Progenitor cell of endocrine pancreas (in vitro differentiated cells): ENCODE data around the gene MREG. TPM values are rescaled to one million over a fixed set of nuclear protein-coding genes. Genes with fewer than 3 reads are reported as not detected.
A peak's percentile ranks its signal among the peaks of the same experiment; 100 is the strongest.
"Not testable (repeated sequence)": the region's sequence is repeated elsewhere in the genome, so short reads cannot be mapped to it uniquely, and the experiment has no call there.

Source experiments
- DNase-seq: peaks from one replicate; pipeline ENCODE4 v3.0.0; 2021; ENCODE audit warnings: low spot score; ENCODE audit not compliant: unreplicated experiment
- H3K27ac Mint-ChIP-seq: 2 replicates; pipeline ENCODE4 v1.8.0; 2021; ENCODE audit warnings: mild to moderate bottlenecking, moderate library complexity, mixed read lengths
- H3K27me3 Mint-ChIP-seq: 2 replicates; pipeline ENCODE4 v1.8.0; 2021; ENCODE audit warnings: mixed read lengths
- H3K36me3 Mint-ChIP-seq: 2 replicates; pipeline ENCODE4 v1.8.0; 2022; ENCODE audit warnings: mixed read lengths; ENCODE audit not compliant: insufficient read depth
- H3K4me1 Mint-ChIP-seq: 2 replicates; pipeline ENCODE4 v1.8.0; 2021; ENCODE audit warnings: low read depth, mixed read lengths
- H3K4me3 Mint-ChIP-seq: 2 replicates; pipeline ENCODE4 v1.8.0; 2021; ENCODE audit warnings: low read depth, mild to moderate bottlenecking, moderate library complexity, mixed read lengths
- H3K9me3 Mint-ChIP-seq: 2 replicates; pipeline ENCODE4 v1.8.0; 2021; ENCODE audit warnings: low read depth, mixed read lengths
- CTCF ChIP-seq: fragments of 200-600 bp; sonication (generic); IDR thresholded peaks from one replicate; pipeline ENCODE4 v1.5.0; 2021; ENCODE audit warnings: antibody characterized with exemption, mild to moderate bottlenecking; ENCODE audit not compliant: unreplicated experiment
- total RNA-seq: library from RNA; stranded (reverse); gene quantifications from 2 replicates; pipeline ENCODE4 v1.2.1, GENCODE V29; 2021

MREG gene
- total RNA-seq, 1 donor from 2014 or later = 26.8 TPM

GRCh38 chr2:215931256-215931903 is 82.0 kb downstream of the MREG start:
- H3K27me3 Mint-ChIP-seq = no peaks in the 10 kb centered on the region
- peak; percentile 40 for DNase-seq
- no peak overlapping the region for H3K27ac Mint-ChIP-seq
- peaks cover 12% of the 10 kb centered on the region for H3K9me3 Mint-ChIP-seq
- no peak overlapping the region for H3K4me3 Mint-ChIP-seq
- peaks cover 28% of the 10 kb centered on the region for H3K4me1 Mint-ChIP-seq
- peaks cover 3% of the 10 kb centered on the region for H3K36me3 Mint-ChIP-seq
- peak; percentile 95 for TF ChIP-seq CTCF

- Mint-ChIP-seq H3K9me3 (peaks cover 12% of the 10 kb centered on the region), H3K4me1 (peaks cover 29% of the 10 kb centered on the region), H3K4me3 (no peak overlapping the region), H3K27ac (peak overlapping the region; percentile 76), H3K36me3 (peaks cover 3% of the 10 kb centered on the region), H3K27me3 (no peaks in the 10 kb centered on the region)
- DNase-seq = no peak
- TF ChIP-seq CTCF = no peak
Measured at GRCh38 chr2:215930505-215931253, 82.7 kb downstream of the MREG start.

- Mint-ChIP-seq H3K4me3 (no peak overlapping the region), H3K27ac (peak overlapping the region; percentile 76), H3K36me3 (peaks cover 3% of the 10 kb centered on the region), H3K9me3 (peaks cover 12% of the 10 kb centered on the region), H3K4me1 (peaks cover 29% of the 10 kb centered on the region), H3K27me3 (no peaks in the 10 kb centered on the region)
- DNase-seq = no peak
- TF ChIP-seq CTCF = no peak
Measured at GRCh38 chr2:215929602-215930335, 83.6 kb downstream of the MREG start.

GRCh38 chr2:215928086-215928485 is 85.3 kb downstream of the MREG start:
- peaks cover 3% of the 10 kb centered on the region for H3K36me3 Mint-ChIP-seq
- TF ChIP-seq CTCF = no peak
- no peak overlapping the region for H3K27ac Mint-ChIP-seq
- no peak overlapping the region for H3K4me3 Mint-ChIP-seq
- H3K9me3 Mint-ChIP-seq = peaks cover 12% of the 10 kb centered on the region
- no peak for DNase-seq
- H3K4me1 Mint-ChIP-seq = peaks cover 29% of the 10 kb centered on the region
- no peaks in the 10 kb centered on the region for H3K27me3 Mint-ChIP-seq

- H3K9me3 Mint-ChIP-seq = peaks cover 12% of the 10 kb centered on the region
- H3K4me1 Mint-ChIP-seq = peaks cover 29% of the 10 kb centered on the region
- not testable (repeated sequence) for H3K27me3 Mint-ChIP-seq, H3K27ac Mint-ChIP-seq, H3K36me3 Mint-ChIP-seq, DNase-seq, H3K4me3 Mint-ChIP-seq
Measured at GRCh38 chr2:215926992-215927391, 86.4 kb downstream of the MREG start.
